LNCaP clone FGC (cell line): ENCODE results near the gene PIGH.

Experiments
- DNase-seq: peaks from one replicate; pipeline ENCODE4 v3.0.0-alpha.2; 2011; ENCODE audit warnings: low read depth
- H3K4me3 ChIP-seq: 2 replicates; pipeline ENCODE4 v1.5.1; 2011; ENCODE audit warnings: mild to moderate bottlenecking, low read depth, low read length, control low read depth
- CTCF ChIP-seq: IDR thresholded peaks from 2 replicates; pipeline ENCODE4 v1.5.1; 2012; ENCODE audit warnings: mild to moderate bottlenecking; ENCODE audit not compliant: control insufficient read depth, insufficient read depth; ENCODE audit errors: extremely low read depth

Gene PIGH

GRCh38 chr14:67541448-67542387 is 58.4 kb downstream of the PIGH start:
- no peak for DNase-seq
- no peak overlapping the region for H3K4me3 ChIP-seq
- TF ChIP-seq CTCF = no peak
